Endothelial cell (in vitro differentiated cells): ENCODE measurements around the gene ANKFN1. TPM values are rescaled to one million over a fixed set of nuclear protein-coding genes. Genes with fewer than 3 reads are reported as not detected.
"Not testable (repeated sequence)": the region's sequence is repeated elsewhere in the genome, so short reads cannot be mapped to it uniquely, and the experiment has no call there.

Source experiments
- DNase-seq: peaks from one replicate; pipeline ENCODE4 v3.0.0; 2021; ENCODE audit warnings: low spot score
- H3K27ac Mint-ChIP-seq: one replicate; pipeline ENCODE4 v1.8.0; 2021; ENCODE audit warnings: mixed read lengths, inconsistent platforms; ENCODE audit not compliant: unreplicated experiment
- H3K27me3 Mint-ChIP-seq: one replicate; pipeline ENCODE4 v1.8.0; 2021; ENCODE audit warnings: mild to moderate bottlenecking, moderate library complexity, mixed read lengths, inconsistent platforms; ENCODE audit not compliant: unreplicated experiment
- H3K36me3 Mint-ChIP-seq: one replicate; pipeline ENCODE4 v1.8.0; 2021; ENCODE audit warnings: mild to moderate bottlenecking, low read depth, mixed read lengths, inconsistent platforms; ENCODE audit not compliant: unreplicated experiment
- H3K4me1 Mint-ChIP-seq: one replicate; pipeline ENCODE4 v1.8.0; 2021; ENCODE audit warnings: mild to moderate bottlenecking, mixed read lengths, inconsistent platforms; ENCODE audit not compliant: unreplicated experiment
- H3K4me3 Mint-ChIP-seq: one replicate; pipeline ENCODE4 v1.8.0; 2021; ENCODE audit warnings: mild to moderate bottlenecking, mixed read lengths, inconsistent platforms; ENCODE audit not compliant: unreplicated experiment
- H3K9me3 Mint-ChIP-seq: one replicate; pipeline ENCODE4 v1.8.0; 2021; ENCODE audit warnings: mixed read lengths, inconsistent platforms; ENCODE audit not compliant: unreplicated experiment
- total RNA-seq: library from RNA; stranded (reverse); fragmentation: NEBNext Ultra II Directional; extraction: Animal tissue kit (Norgen Biotek cat#: 25700); gene quantifications from one replicate; pipeline ENCODE4 v1.2.1, GENCODE V29; 2021; ENCODE audit not compliant: unreplicated experiment
- TF ChIP-seq, protein P1 (sequence below): fragments of 200-600 bp; sonication (generic); IDR thresholded peaks from one replicate; pipeline ENCODE4 v1.5.0; 2021; ENCODE audit warnings: antibody characterized with exemption; ENCODE audit not compliant: unreplicated experiment

The ANKFN1 gene
- total RNA-seq, 1 donor from 2014 or later: not detected

DNA sequence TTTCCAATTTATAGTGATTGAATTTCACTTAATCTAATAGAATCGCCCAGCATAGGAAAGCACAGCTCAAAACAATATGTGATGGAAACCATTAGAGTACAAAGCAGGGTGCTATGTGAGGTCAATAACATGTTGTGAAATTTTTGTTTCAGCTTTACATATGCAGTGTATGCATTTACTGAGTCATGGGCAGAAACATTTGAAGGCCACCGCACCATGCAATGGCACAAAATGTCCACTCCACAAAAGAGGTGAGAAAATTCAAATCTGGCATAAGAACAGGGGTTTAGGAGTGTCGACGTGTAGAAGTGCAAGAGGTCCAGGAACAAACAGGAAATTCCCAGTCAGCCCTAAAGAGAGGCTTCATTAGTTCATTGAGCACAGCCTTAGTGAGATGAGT lies 131.2 kb downstream of the ANKFN1 start:
- TF ChIP-seq, protein P1, sequence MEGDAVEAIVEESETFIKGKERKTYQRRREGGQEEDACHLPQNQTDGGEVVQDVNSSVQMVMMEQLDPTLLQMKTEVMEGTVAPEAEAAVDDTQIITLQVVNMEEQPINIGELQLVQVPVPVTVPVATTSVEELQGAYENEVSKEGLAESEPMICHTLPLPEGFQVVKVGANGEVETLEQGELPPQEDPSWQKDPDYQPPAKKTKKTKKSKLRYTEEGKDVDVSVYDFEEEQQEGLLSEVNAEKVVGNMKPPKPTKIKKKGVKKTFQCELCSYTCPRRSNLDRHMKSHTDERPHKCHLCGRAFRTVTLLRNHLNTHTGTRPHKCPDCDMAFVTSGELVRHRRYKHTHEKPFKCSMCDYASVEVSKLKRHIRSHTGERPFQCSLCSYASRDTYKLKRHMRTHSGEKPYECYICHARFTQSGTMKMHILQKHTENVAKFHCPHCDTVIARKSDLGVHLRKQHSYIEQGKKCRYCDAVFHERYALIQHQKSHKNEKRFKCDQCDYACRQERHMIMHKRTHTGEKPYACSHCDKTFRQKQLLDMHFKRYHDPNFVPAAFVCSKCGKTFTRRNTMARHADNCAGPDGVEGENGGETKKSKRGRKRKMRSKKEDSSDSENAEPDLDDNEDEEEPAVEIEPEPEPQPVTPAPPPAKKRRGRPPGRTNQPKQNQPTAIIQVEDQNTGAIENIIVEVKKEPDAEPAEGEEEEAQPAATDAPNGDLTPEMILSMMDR: no peak
- Mint-ChIP-seq H3K27ac (no peak overlapping the region), H3K4me1 (no peaks in the 10 kb centered on the region), H3K27me3 (no peaks in the 10 kb centered on the region), H3K4me3 (no peak overlapping the region), H3K36me3 (no peaks in the 10 kb centered on the region), H3K9me3 (no peaks in the 10 kb centered on the region)
- DNase-seq: no peak

DNA sequence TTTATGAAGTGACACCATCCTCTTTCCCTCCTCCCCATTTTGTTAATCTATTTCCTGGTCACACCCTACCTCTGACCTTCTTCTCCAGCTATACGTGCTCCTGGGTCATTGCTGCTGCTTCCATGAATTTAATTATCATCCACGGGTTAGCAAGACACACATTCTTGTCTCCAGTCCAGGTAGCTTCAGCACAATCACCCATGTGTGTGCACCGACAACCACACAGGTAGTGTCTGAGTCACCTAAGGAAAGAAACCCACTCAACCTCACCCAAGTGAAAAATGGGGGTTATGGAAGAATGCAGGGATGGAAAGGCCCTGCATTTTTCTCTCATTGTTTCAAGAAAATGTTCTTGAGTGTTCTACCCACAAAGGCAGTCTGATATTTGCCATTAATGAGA lies 135.5 kb downstream of the ANKFN1 start:
- H3K9me3 Mint-ChIP-seq, H3K27ac Mint-ChIP-seq, H3K4me1 Mint-ChIP-seq, DNase-seq, H3K36me3 Mint-ChIP-seq, H3K27me3 Mint-ChIP-seq, H3K4me3 Mint-ChIP-seq: not testable (repeated sequence)

DNA sequence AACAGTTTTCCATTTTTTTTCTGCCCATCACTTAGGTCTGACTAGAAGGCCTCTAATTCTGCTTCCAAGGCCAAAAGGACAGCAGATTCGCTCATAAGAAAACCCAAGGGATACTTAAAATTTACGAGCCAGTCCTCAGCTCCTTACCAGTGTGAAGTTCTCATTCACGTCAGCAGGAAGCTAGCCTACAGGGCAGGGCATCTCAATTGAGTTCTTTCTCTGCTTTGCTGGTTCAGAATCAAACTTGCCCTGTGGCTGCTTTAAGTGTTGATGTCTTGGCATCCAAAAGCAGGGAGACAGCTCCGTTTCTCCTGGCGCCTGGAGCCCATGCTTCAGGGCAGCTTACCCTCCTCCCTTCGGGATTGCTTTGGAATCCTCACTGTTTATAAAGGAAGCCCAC lies 136.0 kb downstream of the ANKFN1 start:
- no peaks in the 10 kb centered on the region for H3K9me3 Mint-ChIP-seq
- DNase-seq: no peak
- no peak overlapping the region for H3K4me3 Mint-ChIP-seq
- H3K27ac Mint-ChIP-seq: no peak overlapping the region
- TF ChIP-seq, protein P1: no peak
- no peaks in the 10 kb centered on the region for H3K36me3 Mint-ChIP-seq
- H3K4me1 Mint-ChIP-seq: no peaks in the 10 kb centered on the region
- no peaks in the 10 kb centered on the region for H3K27me3 Mint-ChIP-seq

DNA sequence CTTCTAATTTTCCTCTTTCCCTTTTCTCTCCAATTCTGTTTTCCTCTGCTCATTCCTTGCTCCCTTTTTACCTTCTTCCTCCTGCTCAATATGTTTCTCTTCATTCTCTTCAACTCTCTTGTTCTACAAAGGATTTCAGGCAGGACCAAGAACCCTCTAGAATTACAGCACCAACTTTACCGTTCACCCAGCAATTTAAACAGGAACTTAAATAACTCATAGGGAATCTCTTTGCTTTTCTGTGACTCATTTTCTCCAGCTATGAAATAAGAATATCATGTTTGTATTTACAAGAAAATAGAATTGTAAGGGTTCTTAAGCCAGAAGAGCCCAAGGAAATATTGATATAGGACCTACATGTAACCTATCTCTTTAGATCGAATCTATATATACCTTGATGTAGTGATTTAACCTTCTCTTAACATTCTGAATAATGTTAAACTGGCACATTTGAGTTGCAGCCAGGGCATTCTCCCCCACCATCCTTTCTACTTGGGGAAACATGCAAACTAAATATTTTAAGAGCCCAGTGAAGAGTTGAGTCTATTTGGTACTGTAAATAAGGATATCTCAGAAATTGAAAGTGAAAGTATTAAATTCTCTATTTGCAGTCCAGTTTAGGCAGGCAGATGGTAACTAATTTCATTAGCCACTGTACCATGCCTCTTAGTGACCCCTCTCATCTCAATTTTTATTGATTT lies 137.0 kb downstream of the ANKFN1 start:
- TF ChIP-seq, protein P1: no peak
- no peak overlapping the region for H3K27ac Mint-ChIP-seq
- H3K4me1 Mint-ChIP-seq: no peaks in the 10 kb centered on the region
- DNase-seq: no peak
- H3K4me3 Mint-ChIP-seq: no peak overlapping the region
- H3K27me3 Mint-ChIP-seq: no peaks in the 10 kb centered on the region
- no peaks in the 10 kb centered on the region for H3K9me3 Mint-ChIP-seq
- H3K36me3 Mint-ChIP-seq: no peaks in the 10 kb centered on the region

DNA sequence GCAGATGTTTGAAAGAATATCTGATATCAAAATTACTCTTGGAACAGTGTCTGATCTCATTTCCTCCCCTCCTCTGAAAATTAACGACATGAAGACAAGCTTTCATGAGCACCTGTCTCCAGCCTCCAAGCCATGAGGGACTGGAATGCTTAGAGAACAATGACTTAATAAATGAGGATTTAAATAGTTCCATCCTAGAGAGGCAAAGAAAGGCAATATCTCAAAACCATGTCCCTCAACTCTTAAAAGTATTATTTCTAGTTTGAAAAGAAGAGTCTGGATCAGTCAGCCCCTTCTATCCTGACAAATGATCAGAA lies 137.5 kb downstream of the ANKFN1 start:
- no peaks in the 10 kb centered on the region for H3K36me3 Mint-ChIP-seq
- H3K4me3 Mint-ChIP-seq: no peak overlapping the region
- H3K27me3 Mint-ChIP-seq: no peaks in the 10 kb centered on the region
- no peak for DNase-seq
- no peaks in the 10 kb centered on the region for H3K9me3 Mint-ChIP-seq
- TF ChIP-seq, protein P1: no peak
- H3K27ac Mint-ChIP-seq: no peak overlapping the region
- H3K4me1 Mint-ChIP-seq: no peaks in the 10 kb centered on the region
